ENCODE measurements around the gene A4GALT.

Gene A4GALT, protein sequence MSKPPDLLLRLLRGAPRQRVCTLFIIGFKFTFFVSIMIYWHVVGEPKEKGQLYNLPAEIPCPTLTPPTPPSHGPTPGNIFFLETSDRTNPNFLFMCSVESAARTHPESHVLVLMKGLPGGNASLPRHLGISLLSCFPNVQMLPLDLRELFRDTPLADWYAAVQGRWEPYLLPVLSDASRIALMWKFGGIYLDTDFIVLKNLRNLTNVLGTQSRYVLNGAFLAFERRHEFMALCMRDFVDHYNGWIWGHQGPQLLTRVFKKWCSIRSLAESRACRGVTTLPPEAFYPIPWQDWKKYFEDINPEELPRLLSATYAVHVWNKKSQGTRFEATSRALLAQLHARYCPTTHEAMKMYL

DNA sequence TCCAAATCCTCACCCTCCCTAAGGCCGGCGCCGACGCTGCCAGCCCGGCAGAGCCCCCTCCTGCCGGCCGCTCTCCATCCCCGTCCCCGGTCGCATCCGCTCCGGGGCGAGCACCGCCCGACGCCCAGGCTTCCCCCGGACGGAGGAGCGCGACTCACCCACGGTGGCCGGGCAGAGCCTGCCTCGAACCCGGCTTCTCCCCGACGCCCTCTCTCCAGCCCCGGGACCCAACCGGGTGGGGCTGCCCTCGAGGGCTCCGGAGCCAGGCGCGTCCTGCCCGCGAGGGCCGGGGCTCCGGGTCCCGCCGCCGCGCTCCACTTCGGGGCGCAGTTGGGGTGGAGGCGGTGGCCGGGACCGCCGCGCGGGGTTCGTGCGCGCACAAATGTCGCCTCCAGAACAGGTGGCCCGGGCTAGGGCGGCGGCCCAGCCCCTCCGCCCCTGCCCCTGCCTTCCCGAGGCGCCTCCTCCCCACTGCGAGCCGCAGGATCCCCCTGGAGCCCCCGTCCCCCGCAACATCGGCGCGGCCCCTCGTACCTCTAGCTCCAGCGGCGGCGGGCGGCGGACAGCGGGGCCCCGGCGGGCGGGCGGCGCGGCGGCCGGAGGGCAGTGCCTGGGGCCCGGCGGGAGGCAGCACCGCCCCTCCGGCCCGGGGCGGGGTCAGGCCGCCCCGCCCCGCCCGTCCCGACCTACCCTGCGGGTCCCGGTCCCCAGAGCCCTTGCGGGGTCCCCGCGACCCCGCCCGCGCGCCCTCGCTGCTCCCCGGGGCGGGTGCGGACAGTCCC is at the start of gene A4GALT:
A4GALT (minus strand) TSS at position 608 of the 782 bp plus-strand sequence. CDS start 26,919 bp downstream, outside the sequence.
- Histone ChIP-seq H3K27ac (peak within 1 kb of the TSS; percentile 15), H3K36me3 (ENCODE audit: control insufficient read depth, insufficient read depth, low read length) (no peaks in the 10 kb centered on the region), H3K4me1 (no peaks in the 10 kb centered on the region), H2AFZ (peak within 1 kb of the TSS; percentile 53), H3K27me3 (ENCODE audit: control insufficient read depth, insufficient read depth, low read length) (no peaks in the 10 kb centered on the region), H3K9me3 (ENCODE audit: control insufficient read depth, low read length) (no peaks in the 10 kb centered on the region), H3K9ac (no peak within 1 kb of the TSS), H3K4me3 (ENCODE audit: low read depth, low read length) (peak within 1 kb of the TSS; percentile 49), H3K4me2 (ENCODE audit: low read length) (peak within 1 kb of the TSS; percentile 67), H3K79me2 (no peaks in the 10 kb centered on the region)
- TF ChIP-seq, protein P1, sequence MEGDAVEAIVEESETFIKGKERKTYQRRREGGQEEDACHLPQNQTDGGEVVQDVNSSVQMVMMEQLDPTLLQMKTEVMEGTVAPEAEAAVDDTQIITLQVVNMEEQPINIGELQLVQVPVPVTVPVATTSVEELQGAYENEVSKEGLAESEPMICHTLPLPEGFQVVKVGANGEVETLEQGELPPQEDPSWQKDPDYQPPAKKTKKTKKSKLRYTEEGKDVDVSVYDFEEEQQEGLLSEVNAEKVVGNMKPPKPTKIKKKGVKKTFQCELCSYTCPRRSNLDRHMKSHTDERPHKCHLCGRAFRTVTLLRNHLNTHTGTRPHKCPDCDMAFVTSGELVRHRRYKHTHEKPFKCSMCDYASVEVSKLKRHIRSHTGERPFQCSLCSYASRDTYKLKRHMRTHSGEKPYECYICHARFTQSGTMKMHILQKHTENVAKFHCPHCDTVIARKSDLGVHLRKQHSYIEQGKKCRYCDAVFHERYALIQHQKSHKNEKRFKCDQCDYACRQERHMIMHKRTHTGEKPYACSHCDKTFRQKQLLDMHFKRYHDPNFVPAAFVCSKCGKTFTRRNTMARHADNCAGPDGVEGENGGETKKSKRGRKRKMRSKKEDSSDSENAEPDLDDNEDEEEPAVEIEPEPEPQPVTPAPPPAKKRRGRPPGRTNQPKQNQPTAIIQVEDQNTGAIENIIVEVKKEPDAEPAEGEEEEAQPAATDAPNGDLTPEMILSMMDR (IDR thresholded peaks at IDR 0.05): no peak

DNA sequence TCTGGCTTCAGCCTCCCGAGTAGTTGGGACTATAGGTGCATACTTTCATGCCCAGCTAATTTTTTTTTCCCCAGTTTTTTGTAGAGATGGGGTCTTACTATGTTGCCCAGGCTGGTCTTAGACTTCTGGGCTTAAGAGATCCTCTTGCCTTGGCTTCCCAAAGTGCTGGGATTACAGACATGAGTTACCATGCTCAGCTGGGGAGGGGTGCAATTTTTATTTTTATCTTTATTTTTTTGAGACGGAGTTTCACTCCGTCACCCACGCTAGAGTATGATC is 49.7 kb upstream of the A4GALT start:
- Histone ChIP-seq H3K27me3 (ENCODE audit: control insufficient read depth, insufficient read depth, low read length) (no peaks in the 10 kb centered on the region), H3K9ac (no peak overlapping the region), H2AFZ (no peak overlapping the region), H3K4me1 (no peaks in the 10 kb centered on the region), H3K4me3 (ENCODE audit: low read depth, low read length) (no peak overlapping the region), H3K9me3 (ENCODE audit: control insufficient read depth, low read length) (no peaks in the 10 kb centered on the region), H3K4me2 (ENCODE audit: low read length) (no peak overlapping the region), H3K27ac (no peak overlapping the region), H3K36me3 (ENCODE audit: control insufficient read depth, insufficient read depth, low read length) (no peaks in the 10 kb centered on the region), H3K79me2 (no peaks in the 10 kb centered on the region)
- TF ChIP-seq, protein P1 (IDR thresholded peaks at IDR 0.05): no peak

DNA sequence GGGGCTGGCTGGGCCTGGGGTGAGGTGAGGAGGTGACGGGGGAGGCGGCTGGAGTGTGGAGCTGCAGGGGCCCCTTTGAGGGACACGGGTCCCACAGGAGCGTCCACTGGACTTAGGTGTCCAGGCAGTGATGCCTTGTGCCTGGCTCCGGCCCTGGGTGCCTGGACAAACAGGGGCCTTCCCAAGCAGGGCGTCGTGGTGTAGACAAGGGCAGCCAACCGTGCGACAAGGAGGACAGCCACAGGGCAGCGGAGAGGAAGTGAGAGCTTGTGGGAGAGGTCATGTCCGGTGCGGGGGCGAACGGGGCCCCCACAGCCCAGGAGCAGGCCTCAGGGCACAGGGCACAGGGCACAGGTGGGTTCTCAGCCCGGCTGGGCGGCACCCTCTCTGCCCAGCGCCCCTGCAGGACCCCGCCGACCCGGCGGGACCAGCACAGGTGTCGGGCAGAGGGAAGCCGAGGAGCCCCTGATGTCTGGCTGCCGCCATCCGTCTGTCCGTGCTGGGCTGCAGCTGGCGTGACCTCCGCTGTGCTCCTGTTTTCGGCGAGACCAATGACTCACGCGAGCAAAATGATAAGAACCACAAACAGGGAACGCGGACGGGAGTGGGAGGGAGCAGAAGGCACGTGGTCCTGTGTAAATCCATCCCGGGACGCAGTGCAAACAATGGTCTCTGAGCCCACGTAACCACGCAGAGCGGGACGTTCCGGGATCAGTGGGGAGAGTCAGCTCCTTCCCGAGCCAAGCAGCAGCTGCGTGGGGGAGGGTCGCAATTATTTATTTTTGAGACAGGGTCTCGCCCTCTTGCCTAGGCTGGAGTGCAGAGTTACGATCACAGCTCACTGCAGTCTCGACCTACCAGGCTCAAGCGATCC is 49.1 kb upstream of the A4GALT start:
- Histone ChIP-seq H3K4me1 (no peaks in the 10 kb centered on the region), H3K4me2 (ENCODE audit: low read length) (no peak overlapping the region), H3K27ac (no peak overlapping the region), H3K79me2 (no peaks in the 10 kb centered on the region), H3K4me3 (ENCODE audit: low read depth, low read length) (no peak overlapping the region), H3K36me3 (ENCODE audit: control insufficient read depth, insufficient read depth, low read length) (no peaks in the 10 kb centered on the region), H3K9me3 (ENCODE audit: control insufficient read depth, low read length) (no peaks in the 10 kb centered on the region), H3K27me3 (ENCODE audit: control insufficient read depth, insufficient read depth, low read length) (no peaks in the 10 kb centered on the region), H3K9ac (no peak overlapping the region), H2AFZ (no peak overlapping the region)
- TF ChIP-seq, protein P1 (IDR thresholded peaks at IDR 0.05): no peak

DNA sequence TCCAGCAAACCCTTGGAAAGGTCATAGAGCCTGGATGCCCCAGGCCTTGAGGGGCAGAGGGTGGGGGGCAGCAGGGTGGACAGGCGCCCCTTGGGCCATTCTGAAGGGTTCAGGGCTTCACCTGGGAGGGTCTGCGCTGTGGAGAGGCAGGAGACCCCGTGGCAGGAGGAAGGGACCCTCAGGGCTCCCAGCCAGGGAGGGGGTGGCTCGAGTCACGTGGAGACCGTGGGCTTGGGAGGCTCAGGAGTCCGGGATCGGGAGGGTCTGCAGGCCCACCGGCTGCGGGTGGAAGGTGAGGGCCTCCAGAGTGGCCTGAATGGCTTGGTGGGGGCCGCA is 48.5 kb upstream of the A4GALT start:
- no peak overlapping the region for H3K27ac ChIP-seq
- no peak overlapping the region for H3K4me3 ChIP-seq (ENCODE audit: low read depth, low read length)
- H3K4me2 ChIP-seq (ENCODE audit: low read length): no peak overlapping the region
- H3K9ac ChIP-seq: no peak overlapping the region
- no peaks in the 10 kb centered on the region for H3K36me3 ChIP-seq (ENCODE audit: control insufficient read depth, insufficient read depth, low read length)
- H2AFZ ChIP-seq: no peak overlapping the region
- no peaks in the 10 kb centered on the region for H3K4me1 ChIP-seq
- H3K9me3 ChIP-seq (ENCODE audit: control insufficient read depth, low read length): no peaks in the 10 kb centered on the region
- no peaks in the 10 kb centered on the region for H3K79me2 ChIP-seq
- TF ChIP-seq, protein P1 (IDR thresholded peaks at IDR 0.05): no peak
- no peaks in the 10 kb centered on the region for H3K27me3 ChIP-seq (ENCODE audit: control insufficient read depth, insufficient read depth, low read length)
